NCI-H524 treated with DMSO at 0.1 percent for 48 hours (cell line): ENCODE data around the gene ANKMY1.

Experiments used
- DNase-seq: peaks from one replicate; lab custom pipeline; 2025; lab: John Stamatoyannopoulos, UW

The ANKMY1 gene

DNA sequence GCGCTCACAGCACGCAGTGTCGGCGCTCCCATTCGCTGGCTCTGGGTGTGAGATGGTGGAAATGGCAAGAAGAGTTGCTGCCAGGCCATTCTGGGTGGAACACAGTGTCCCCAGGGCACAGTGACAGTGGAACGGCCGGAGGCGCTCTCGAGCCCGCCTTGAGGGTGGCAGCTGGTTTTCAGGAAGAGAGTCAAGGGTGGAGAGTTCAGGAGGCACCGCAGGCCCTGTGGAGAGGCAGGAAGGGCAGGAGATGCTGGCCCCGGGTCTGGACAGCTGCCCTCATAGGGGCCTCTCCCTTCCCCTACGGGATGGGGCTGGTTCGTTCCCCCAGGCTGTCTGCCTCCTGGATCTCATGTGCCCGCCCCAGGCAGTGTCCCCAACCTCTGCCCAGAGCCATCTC is 109.9 kb downstream of the ANKMY1 start:
- DNase-seq, result no peak

DNA sequence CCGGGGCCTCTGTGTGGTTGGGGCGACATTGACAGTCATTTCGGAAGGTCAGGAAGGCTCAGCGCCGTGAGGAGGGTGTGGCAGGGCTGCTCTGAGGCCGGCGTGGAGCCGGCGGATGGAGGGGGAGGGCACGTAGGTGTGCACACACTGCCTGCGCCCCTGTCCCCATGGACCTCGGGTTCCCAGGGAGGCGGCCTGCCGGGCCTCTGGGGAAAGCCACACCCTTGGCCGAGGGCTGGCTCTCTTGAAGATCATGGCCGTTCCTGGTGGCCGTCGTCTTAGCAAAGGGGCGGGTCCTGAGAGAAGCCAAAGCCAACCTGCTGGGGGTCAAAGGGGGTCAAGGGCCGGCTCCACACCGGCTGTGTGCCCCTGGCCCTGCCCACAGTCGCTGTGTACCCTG is 110.5 kb downstream of the ANKMY1 start:
- no peak for DNase-seq

DNA sequence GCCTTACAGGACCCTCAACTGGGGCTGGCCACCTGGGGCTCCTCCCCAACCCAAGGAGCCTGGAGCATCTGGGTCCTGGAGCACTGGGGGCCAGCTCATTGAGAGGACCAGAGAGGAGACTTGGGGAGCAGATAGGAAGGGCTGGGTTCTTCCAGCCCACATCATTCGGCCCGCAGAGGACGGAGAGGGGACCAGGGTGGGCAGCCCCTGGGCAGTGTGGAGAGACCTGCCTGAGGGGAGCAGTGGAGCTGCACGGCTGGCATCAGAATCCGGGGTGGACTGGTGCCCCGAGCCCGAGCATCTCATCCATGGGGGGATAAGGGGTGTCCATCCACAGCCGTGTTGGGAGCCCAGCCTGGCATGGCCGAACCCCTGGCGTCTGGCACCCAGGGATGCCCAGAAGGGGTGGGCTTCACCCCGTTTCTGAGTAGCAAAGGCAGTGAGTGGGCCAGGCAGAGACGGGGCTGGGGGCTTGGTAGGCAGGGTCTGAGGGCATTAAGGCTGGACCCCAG is 111.1 kb downstream of the ANKMY1 start:
- DNase-seq, result no peak

DNA sequence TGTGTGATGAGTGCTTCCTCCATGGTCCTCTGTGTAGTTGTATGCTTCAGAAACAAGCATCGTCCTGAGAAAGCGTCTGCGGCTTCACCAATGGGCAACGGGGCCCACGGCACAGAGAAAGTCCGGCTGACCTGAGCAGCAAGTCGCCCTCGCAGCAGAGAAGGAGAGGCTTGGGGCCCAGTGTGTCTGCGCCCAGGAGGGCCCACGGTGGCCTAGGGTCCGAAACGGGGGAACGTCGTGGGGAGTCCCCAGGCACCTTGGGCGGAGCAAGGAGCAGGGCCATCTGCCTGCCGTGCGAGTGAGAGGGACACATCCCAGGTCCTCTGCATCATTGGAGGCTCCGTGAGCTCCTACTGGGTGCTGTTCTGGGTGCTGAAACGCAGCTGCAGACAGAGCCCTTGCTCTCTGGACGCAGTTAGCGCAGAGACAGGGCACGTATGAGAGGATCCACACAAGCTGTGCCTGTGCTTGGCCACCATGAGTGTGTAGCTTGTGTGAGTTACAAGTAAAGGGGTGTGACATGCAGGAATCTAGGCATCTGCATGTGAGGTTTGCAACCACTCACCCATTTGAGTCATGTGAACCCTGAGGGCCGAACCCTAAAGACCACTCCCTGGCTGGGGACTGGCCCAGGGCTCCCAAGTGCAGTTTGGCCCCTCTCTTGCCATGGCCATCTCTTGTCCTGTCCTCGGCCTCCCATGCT is 111.7 kb downstream of the ANKMY1 start:
- DNase-seq, result no peak

- DNase-seq, result no peak
Measured at GRCh38 chr2:240444464-240444863, 113.3 kb downstream of the ANKMY1 start.

- DNase-seq, result no peak
Measured at GRCh38 chr2:240443891-240444301, 113.9 kb downstream of the ANKMY1 start.

GRCh38 chr2:240442891-240443715 is 114.7 kb downstream of the ANKMY1 start:
- no peak for DNase-seq

DNA sequence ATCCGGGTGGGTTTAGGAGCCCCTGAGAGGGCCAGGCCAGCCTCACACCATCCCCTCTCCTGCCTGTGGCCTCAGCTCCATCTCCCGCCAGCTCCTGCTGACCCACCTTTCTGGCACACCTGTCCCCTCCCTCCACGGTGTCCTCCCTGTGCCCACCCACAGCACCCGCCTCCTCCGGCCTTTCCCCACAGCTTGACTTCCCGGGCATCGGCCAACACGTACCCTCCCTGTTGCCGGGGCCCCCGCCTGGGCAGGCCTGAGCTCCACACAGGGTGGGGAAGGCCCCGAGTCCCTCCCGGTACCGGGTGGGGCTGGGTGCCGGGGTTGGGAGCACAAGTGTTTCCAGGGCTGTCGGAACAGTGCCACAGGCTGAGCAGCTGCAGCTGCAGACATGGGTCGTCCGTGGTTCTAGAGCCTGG is 115.8 kb downstream of the ANKMY1 start:
- no peak for DNase-seq

DNA sequence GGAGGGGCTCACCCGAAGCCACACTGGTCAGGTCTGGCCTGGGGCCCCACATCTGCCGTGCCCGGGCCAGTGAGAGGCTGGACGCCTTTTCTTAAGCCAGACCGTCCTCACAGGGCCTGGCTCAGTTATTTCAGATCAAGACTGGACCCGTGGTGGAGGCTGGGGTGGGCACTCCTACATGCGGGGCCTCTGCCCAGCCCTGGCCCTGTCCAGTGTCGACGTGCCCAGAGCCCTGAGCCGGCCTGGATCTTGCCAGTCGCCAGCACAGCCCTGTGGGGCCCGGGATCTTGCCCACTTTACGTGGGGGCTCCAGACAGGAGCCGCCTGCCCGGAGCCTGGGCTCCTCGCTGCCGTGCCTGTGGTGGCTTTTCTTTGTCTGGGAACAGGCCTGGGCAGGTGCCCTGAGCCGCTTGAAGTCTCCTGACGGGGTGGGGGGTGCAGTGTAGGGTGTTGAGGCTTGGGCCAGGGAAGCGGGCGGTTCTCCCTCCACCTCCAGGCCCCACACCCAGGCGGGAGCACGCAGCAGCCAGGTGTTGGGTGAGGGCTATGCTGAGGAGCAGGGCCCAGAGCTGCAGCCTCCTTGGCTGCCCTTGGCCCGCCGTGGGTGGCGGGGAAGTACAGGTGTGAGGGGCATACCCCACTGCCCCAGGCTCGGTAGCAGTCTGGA is 116.3 kb downstream of the ANKMY1 start:
- DNase-seq, result no peak

- DNase-seq, result no peak
Measured at GRCh38 chr2:240440704-240441320, 117.0 kb downstream of the ANKMY1 start.

GRCh38 chr2:240440251-240440650 is 117.5 kb downstream of the ANKMY1 start:
- DNase-seq, result no peak

DNA sequence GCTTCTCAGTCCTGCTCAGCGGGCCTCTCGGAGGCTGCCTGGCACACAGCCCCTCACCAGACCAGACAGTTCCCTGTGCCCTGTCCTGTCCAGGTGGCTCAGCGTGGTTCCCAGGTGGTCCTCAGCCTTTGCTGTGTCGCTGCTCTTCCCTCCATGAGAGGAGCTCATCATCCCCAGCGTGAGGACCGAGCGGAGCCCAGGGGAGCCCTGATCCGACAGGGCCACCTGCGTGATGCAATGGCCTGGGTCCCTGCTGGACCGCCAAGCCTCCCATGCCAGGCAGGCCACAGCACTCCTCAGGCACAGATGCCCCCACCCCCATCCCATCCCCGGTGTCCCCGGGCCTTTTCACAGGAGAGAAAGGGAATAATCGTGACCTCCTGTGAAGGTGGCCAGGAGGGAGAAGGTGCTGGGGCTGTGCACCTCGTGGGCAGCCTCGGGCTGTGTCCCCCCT is 118.1 kb downstream of the ANKMY1 start:
- no peak for DNase-seq

- DNase-seq, result no peak
Measured at GRCh38 chr2:240438810-240439697, 118.7 kb downstream of the ANKMY1 start.

DNA sequence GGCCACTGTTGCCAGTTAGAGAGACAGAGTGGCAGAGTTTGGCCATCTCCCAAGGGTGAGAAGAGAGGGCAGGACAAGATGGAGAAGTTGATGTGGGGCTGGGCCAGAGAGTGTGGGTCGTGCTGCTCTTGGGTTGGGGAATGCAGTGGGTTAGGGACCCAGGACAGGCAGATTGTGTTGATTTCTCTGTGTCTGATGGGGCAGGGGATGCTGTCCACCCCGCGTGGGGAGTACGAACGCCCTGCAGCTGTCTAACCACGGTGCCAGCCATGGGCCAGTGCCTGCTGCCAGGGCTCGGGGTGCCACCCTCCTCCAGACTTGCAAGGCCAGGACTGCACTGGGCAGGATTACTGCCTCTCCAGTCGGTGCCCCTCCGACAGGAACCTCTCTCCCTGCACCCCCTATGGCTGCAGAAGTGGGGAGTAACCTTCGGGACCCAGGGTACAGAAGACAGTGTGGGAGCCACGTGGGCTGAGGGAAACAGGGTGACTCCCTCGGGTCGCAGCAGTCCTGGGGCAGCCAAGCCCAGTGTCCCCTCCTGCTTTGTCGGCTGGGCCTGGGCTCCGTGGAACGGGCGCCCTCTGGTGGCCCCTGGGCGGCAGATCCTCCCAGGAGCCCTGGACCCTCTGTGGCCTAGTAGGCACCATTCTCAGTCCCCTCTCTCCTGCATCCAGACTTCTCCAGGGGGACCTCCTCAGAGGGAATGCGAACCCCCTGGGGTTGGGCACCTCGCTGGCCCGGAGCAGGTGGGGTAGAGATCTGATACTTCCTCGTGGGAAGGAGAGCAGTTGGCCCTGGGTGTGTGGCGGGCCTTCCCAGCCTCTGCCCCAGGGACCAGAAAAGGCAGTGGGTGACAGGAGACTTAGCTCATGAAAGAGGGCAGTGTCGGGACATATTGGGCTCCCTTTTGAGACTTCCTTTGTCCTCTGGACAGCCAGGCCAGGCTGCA is 119.7 kb downstream of the ANKMY1 start:
- no peak for DNase-seq

DNA sequence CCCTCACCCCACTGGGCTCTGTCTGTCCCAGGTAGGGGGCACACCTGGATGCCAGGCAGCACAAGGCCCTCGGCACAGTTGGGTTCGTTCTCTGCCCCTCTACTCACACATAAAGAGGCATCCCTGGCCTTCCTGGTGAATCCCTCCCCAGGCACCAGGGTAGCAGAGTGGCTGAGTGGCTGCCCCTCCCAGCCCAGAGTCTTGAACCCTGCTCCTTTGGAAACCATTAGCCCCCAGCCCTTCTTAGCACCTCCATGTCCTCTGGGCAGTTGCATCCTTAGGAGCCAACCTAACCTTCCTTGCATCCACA is 120.3 kb downstream of the ANKMY1 start:
- no peak for DNase-seq

GRCh38 chr2:240436683-240437550 is 120.9 kb downstream of the ANKMY1 start:
- no peak for DNase-seq

GRCh38 chr2:240435948-240436682 is 121.7 kb downstream of the ANKMY1 start:
- no peak for DNase-seq

GRCh38 chr2:240435457-240435947 is 122.3 kb downstream of the ANKMY1 start, which contains the start of gene GPC1:
TSS of gene GPC1 (plus strand) at chr2:240435663. CDS start at chr2:240435919, 256 bp downstream.
- no peak for DNase-seq
